ENCODE measurements around the gene TPP1. TPM values are rescaled to one million over a fixed set of nuclear protein-coding genes. Genes with fewer than 3 reads are reported as not detected.

TPP1 gene
- total and polyA plus RNA-seq, 2 of the 13 experiments (the other 11 are each of a cell fraction or from before 2014, with no cell fraction given) = 13.9 to 74.6 TPM

DNA sequence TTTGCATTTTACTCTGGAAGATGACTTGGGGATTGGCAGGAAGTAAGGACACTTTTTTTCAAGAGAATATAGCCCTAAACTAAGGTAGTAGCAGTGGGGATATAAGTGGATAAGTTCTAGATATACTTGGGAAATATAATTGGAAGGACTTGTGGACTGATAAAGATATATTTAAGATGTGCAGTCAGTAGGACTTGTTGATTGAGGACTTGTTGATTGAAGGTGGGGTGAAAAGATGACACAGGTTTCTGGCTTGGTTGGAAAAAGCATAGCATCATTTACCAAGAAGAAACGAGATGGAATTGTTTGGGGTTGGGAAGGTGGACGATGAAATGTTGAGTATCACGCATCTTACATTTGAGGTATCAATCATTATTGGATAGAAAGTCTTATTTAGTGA is 5.7 kb downstream of the TPP1 start:
- H3K9me3 ChIP-seq (ENCODE audit: low read length) = no peaks in the 10 kb centered on the region
- no peak for TF ChIP-seq ETV5 (CRISPR knock-in tag; IDR thresholded peaks at IDR 0.05; ENCODE audit: borderline replicate concordance)
- TF ChIP-seq HMG20A (CRISPR knock-in tag; IDR thresholded peaks at IDR 0.05; ENCODE audit: borderline replicate concordance) = no peak
- TF ChIP-seq, protein P1, sequence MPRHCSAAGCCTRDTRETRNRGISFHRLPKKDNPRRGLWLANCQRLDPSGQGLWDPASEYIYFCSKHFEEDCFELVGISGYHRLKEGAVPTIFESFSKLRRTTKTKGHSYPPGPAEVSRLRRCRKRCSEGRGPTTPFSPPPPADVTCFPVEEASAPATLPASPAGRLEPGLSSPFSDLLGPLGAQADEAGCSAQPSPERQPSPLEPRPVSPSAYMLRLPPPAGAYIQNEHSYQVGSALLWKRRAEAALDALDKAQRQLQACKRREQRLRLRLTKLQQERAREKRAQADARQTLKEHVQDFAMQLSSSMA (CRISPR knock-in tag; IDR thresholded peaks at IDR 0.05) = no peak
- ChIA-PET CTCF (ENCODE audit: low intra/inter-chr PET ratio, low total read pairs) (no interaction called here), POLR2A (interaction anchor here (1.9 to 3.1 kb wide), 3 partner anchors 9 to 132 kb away, joined by 8 to 24 read pairs (median 17); partner anchors contain the start of genes ARFIP2, ILK, RRP8 and TIMM10B)
- H3K27me3 ChIP-seq (ENCODE audit: control insufficient read depth in 1 of 2, insufficient read depth in 2 of 2, low read length in 2 of 2) = no peaks in the 10 kb centered on the region
- H3K4me3 ChIP-seq (replicated peaks in 1 of 3; ENCODE audit: insufficient read depth in 1 of 3, low read depth in 2 of 3, low read length in 3 of 3) = no peak overlapping the region
- ATAC-seq = no peak
- WGBS (ENCODE audit: low lambda C conversion rate) = 94% methylated on average over 3 of the region's 3 CpGs
- in situ Hi-C loops (cut with HindIII; ENCODE audit: extremely low pct_ligation_motif_present, low pct_unique_long_range_greater_than_20kb) (no loop called here), intact Hi-C loops (cut with micrococcal nuclease; ENCODE audit: unreplicated experiment) (loop anchor here (5.0 kb wide), 1 partner anchor 131 kb away; the partner anchor contains the start of genes ARFIP2 and TIMM10B)
- H2AFZ ChIP-seq (ENCODE audit: low read length) = no peak overlapping the region
- H3K27ac ChIP-seq (ENCODE audit: extremely low read length, insufficient read depth, low read length) = no peak overlapping the region
- H4K20me1 ChIP-seq (ENCODE audit: insufficient read depth, low read length) = no peaks in the 10 kb centered on the region
- H3K4me2 ChIP-seq (ENCODE audit: low read depth, low read length) = no peak overlapping the region
- no TSS peak for BruUV-seq (replicated peaks)
- H3K79me2 ChIP-seq (ENCODE audit: insufficient read depth, low read length) = peaks cover 1% of the 10 kb centered on the region
- peaks cover 36% of the 10 kb centered on the region for H3K4me1 ChIP-seq (ENCODE audit: insufficient read depth, low read length)
- no peak for FAIRE-seq
- DNase-seq (ENCODE audit: low spot score) = no peak
- no peak overlapping the region for H3K9ac ChIP-seq (ENCODE audit: insufficient read depth, low read depth, low read length)
- H3K36me3 ChIP-seq (replicated peaks in 1 of 2; ENCODE audit: control insufficient read depth in 1 of 2, insufficient read depth in 2 of 2, low read length in 2 of 2) = peaks cover 21 to 40% of the 10 kb centered on the region in 2 experiments

DNA sequence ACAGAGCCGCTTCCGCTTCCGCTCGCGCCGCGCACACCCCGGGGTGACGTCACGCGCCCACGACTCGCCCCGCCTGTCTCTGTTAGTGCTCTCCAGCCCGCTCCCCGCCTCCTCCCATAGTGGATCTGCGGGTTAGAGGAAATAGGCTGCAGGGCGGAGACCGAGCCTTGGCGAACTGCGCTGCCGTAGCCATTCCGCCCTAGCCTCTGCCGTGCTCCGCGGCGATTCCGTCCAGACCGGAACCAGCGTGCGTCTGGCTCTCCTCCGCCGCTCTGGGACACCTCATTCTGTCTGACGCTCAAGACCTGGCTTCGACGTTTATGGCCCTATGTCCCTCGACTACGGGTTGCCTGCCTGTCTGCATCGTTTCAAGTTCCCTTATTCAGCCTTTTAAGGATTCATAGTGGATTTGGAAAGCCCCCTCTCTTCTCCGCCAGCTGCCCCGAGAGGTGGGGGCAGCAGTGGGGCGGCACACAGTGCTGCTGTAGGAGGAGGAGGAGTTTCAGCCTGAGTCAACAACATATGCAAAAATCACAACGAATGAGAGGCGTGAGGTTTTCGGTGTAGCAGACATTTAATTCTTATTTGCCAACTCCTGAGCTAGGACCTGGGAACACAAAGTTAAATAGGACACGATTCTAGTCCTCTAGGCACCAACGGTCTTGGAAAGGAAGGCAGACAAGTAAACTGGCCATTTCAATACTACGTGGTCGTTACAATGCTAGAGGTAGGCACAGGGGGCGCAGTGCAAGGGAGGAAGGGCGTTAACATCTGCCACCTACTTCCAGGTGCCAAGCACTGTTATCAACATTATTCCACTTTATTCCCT is 6.8 kb downstream of the TPP1 start, which contains the start of gene TAF10:
Gene TAF10, minus strand, starts transcription at position 4 of the 829 bp plus-strand sequence. CDS start 27 bp downstream, outside the sequence.
- H3K36me3 ChIP-seq (replicated peaks in 1 of 2; ENCODE audit: control insufficient read depth in 1 of 2, insufficient read depth in 2 of 2, low read length in 2 of 2) = peaks cover 24 to 50% of the 10 kb centered on the region in 2 experiments
- peaks cover 7% of the 10 kb centered on the region for H3K79me2 ChIP-seq (ENCODE audit: insufficient read depth, low read length)
- peak; percentile 68 for FAIRE-seq
- H3K27me3 ChIP-seq (ENCODE audit: control insufficient read depth in 1 of 2, insufficient read depth in 2 of 2, low read length in 2 of 2) = no peaks in the 10 kb centered on the region
- CTCF ChIA-PET (ENCODE audit: low intra/inter-chr PET ratio, low total read pairs) = no interaction called here
- peak within 1 kb of the TSS; percentile 96 for H3K9ac ChIP-seq (ENCODE audit: insufficient read depth, low read depth, low read length)
- intact Hi-C loops (cut with micrococcal nuclease; ENCODE audit: unreplicated experiment) (loop anchor here (1.0 to 5.0 kb wide), 2 partner anchors 71 to 130 kb away; partner anchors contain the start of genes ARFIP2, MRPL17 and TIMM10B), in situ Hi-C loops (cut with HindIII; ENCODE audit: extremely low pct_ligation_motif_present, low pct_unique_long_range_greater_than_20kb) (no loop called here)
- DNase-seq (ENCODE audit: low spot score) = peak; percentile 87
- H2AFZ ChIP-seq (ENCODE audit: low read length) = no peak within 1 kb of the TSS
- peak; percentile 92 for ATAC-seq
- WGBS (ENCODE audit: low lambda C conversion rate) = 2% methylated on average over 14 of the region's 51 CpGs
- peaks cover 36% of the 10 kb centered on the region for H3K4me1 ChIP-seq (ENCODE audit: insufficient read depth, low read length)
- TSS peak; percentile 96 for BruUV-seq (replicated peaks)
- peak within 1 kb of the TSS; percentile 81 to 93 (median 86) for H3K4me3 ChIP-seq (replicated peaks in 1 of 3; ENCODE audit: insufficient read depth in 1 of 3, low read depth in 2 of 3, low read length in 3 of 3)
- peak within 1 kb of the TSS; percentile 96 for H3K4me2 ChIP-seq (ENCODE audit: low read depth, low read length)
- peak within 1 kb of the TSS; percentile 93 for H3K27ac ChIP-seq (ENCODE audit: extremely low read length, insufficient read depth, low read length)
- H4K20me1 ChIP-seq (ENCODE audit: insufficient read depth, low read length) = no peaks in the 10 kb centered on the region
- POLR2A ChIA-PET = interaction anchor here (0.6 to 3.1 kb wide), 10 partner anchors 8 to 222 kb away, joined by 3 to 24 read pairs (median 4); partner anchors contain the start of genes ARFIP2, ILK, MRPL17 and RRP8
- H3K9me3 ChIP-seq (ENCODE audit: low read length) = no peaks in the 10 kb centered on the region
- TF ChIP-seq ZFP36L1 (CRISPR knock-in tag; IDR thresholded peaks at IDR 0.05) = peak; percentile 69; the same call in 1 of the 2 replicates
- TF ChIP-seq ZBTB20 (CRISPR knock-in tag; IDR thresholded peaks at IDR 0.05; ENCODE audit: borderline replicate concordance, low read depth) = peak; percentile 69; the same call in 1 of the 2 replicates
- TF ChIP-seq, protein P2, sequence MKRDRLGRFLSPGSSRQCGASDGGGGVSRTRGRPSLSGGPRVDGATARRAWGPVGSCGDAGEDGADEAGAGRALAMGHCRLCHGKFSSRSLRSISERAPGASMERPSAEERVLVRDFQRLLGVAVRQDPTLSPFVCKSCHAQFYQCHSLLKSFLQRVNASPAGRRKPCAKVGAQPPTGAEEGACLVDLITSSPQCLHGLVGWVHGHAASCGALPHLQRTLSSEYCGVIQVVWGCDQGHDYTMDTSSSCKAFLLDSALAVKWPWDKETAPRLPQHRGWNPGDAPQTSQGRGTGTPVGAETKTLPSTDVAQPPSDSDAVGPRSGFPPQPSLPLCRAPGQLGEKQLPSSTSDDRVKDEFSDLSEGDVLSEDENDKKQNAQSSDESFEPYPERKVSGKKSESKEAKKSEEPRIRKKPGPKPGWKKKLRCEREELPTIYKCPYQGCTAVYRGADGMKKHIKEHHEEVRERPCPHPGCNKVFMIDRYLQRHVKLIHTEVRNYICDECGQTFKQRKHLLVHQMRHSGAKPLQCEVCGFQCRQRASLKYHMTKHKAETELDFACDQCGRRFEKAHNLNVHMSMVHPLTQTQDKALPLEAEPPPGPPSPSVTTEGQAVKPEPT (CRISPR knock-in tag; IDR thresholded peaks at IDR 0.05; ENCODE audit: low read depth) = peak; percentile 76; the same call in 1 of the 2 replicates
- TF ChIP-seq YY1 (IDR thresholded peaks at IDR 0.05; ENCODE audit: insufficient read depth, insufficient replicate concordance, low read depth, low read length) = peak; percentile 70
- TF ChIP-seq, protein P3, sequence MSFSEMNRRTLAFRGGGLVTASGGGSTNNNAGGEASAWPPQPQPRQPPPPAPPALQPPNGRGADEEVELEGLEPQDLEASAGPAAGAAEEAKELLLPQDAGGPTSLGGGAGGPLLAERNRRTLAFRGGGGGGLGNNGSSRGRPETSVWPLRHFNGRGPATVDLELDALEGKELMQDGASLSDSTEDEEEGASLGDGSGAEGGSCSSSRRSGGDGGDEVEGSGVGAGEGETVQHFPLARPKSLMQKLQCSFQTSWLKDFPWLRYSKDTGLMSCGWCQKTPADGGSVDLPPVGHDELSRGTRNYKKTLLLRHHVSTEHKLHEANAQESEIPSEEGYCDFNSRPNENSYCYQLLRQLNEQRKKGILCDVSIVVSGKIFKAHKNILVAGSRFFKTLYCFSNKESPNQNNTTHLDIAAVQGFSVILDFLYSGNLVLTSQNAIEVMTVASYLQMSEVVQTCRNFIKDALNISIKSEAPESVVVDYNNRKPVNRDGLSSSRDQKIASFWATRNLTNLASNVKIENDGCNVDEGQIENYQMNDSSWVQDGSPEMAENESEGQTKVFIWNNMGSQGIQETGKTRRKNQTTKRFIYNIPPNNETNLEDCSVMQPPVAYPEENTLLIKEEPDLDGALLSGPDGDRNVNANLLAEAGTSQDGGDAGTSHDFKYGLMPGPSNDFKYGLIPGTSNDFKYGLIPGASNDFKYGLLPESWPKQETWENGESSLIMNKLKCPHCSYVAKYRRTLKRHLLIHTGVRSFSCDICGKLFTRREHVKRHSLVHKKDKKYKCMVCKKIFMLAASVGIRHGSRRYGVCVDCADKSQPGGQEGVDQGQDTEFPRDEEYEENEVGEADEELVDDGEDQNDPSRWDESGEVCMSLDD (CRISPR knock-in tag; IDR thresholded peaks at IDR 0.05; ENCODE audit: borderline replicate concordance) = no peak
- TF ChIP-seq MBD4 (IDR thresholded peaks at IDR 0.05; ENCODE audit: borderline replicate concordance, low read length) = no peak
- TF ChIP-seq AGO2 (optimal IDR thresholded peaks at IDR 0.05; ENCODE audit: low read depth, low read length) = peak; percentile 88

Measured in HepG2 (cell line).